Fibroblast of villous mesenchyme (primary cell): ENCODE data around the gene C1QTNF9B. TPM values are rescaled to one million over a fixed set of nuclear protein-coding genes. Genes with fewer than 3 reads are reported as not detected.

Source experiments
- DNase-seq: peaks from one replicate; pipeline ENCODE4 v3.0.0-alpha.2; 2010; ENCODE audit warnings: low read depth
- H3K4me3 ChIP-seq: 2 replicates; pipeline ENCODE4 v1.5.1; 2011; ENCODE audit warnings: low read depth, mild to moderate bottlenecking, low read length
- CTCF ChIP-seq: IDR thresholded peaks from 2 replicates; pipeline ENCODE4 v1.5.1; 2012; ENCODE audit warnings: low read depth, mild to moderate bottlenecking, low read length; ENCODE audit not compliant: insufficient read depth
- total RNA-seq: library from RNA; depleted of rRNA; stranded (reverse); fragments of >200 nt; gene quantifications from 2 replicates; pipeline ENCODE4 v1.2.3, GENCODE V29; 2012

The C1QTNF9B gene
- total RNA-seq, 1 donor, result 0.86 TPM

DNA sequence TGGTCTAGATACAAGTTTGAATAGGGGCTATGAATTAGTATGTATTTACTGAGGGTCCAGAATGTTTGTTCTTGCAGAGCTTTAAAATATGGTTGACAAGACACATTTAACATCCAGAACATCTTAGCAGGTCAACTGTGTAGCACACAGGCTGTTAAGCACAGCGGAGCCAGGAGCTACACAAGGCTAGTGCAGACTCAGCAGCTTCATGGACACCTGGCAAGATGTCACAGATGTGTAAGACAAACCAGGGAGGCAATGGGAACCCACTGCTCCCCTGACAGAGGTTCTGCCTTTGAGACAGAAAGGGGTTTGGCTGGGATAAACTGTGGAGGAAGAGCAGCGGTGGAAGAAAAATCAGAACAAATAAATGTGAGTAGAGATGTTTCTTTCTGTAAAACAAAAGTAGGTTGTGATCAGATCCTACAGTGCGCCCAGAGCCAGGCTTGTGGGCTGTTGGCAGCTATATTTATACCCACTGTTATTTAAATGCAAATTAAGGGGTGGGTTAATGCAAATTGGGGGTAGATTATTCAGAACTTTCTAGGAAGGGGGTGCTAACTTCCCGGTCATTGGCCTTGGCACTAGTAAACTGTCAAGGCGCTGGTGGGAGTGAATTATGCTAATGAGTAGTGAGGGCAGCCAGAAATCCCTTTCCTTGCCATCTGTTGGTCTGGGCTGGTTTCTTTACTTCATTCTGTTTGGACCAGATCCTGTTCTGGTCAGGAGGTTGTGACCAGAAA, 41.1 kb downstream of the C1QTNF9B start:
- TF ChIP-seq CTCF, result no peak
- no peak for DNase-seq
- no peak overlapping the region for H3K4me3 ChIP-seq

DNA sequence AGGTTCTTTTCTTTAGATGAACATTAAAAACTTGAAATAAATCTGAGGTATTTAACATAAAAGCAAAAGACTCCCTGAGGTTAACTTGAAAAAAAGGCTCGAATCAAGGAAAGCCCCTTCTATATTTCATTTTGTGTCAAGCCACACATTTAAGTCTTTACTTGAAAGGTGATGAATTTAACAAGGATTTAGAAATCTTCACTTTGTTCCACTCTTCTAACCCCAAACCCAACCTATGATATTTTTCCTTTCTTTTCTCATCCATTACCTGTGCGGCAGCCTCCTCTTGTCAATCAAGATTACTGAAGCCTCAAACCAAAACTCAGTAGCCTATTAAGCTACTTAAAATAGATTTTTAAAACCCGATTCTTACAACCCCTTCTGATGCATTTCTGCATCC, 41.9 kb downstream of the C1QTNF9B start:
- no peak overlapping the region for H3K4me3 ChIP-seq
- no peak for TF ChIP-seq CTCF
- DNase-seq, result no peak

- TF ChIP-seq CTCF, result no peak
- DNase-seq, result no peak
- H3K4me3 ChIP-seq, result no peak overlapping the region
These were observed 45.0 kb downstream of the C1QTNF9B start for GRCh38 chr13:23852351-23852750.

DNA sequence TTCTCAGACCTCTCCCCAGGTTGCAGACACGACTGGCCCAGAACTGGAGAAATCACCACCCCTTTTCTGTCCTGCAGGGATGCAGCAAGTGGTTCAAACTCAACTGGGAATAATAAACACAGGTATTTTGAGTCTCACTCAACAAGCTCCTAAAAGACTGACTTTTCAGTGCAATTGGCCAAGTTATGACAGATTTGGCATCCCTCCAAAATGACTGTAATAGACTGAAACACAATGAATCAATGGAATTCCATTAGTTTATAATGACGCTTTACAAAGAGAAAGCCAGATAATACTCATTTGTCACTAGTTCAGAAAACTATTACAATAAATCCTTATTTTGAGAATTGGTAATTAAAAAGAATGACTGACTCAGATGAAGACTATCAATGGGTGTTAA, 46.2 kb downstream of the C1QTNF9B start:
- no peak for TF ChIP-seq CTCF
- no peak overlapping the region for H3K4me3 ChIP-seq
- DNase-seq, result no peak

- DNase-seq, result no peak
- no peak for TF ChIP-seq CTCF
These were observed 47.2 kb downstream of the C1QTNF9B start for GRCh38 chr13:23850134-23850533.

GRCh38 chr13:23849670-23850069, 47.6 kb downstream of the C1QTNF9B start:
- no peak for TF ChIP-seq CTCF
- no peak for DNase-seq

More at GRCh38 chr13:23850134-23850533, 47.2 kb downstream of the C1QTNF9B start:
- H3K4me3 ChIP-seq, result no peak overlapping the region

More at GRCh38 chr13:23849670-23850069, 47.6 kb downstream of the C1QTNF9B start:
- no peak overlapping the region for H3K4me3 ChIP-seq
